Chondrocyte (in vitro differentiated cells): ENCODE results near the gene LRP3. TPM values are rescaled to one million over a fixed set of nuclear protein-coding genes. Genes with fewer than 3 reads are reported as not detected.

Experiments
- DNase-seq: peaks from one replicate; pipeline ENCODE4 v3.0.0; 2021; ENCODE audit warnings: mixed read lengths, low spot score
- H3K27ac Mint-ChIP-seq: one replicate; pipeline ENCODE4 v1.8.0; 2021; ENCODE audit warnings: mild to moderate bottlenecking, moderate library complexity, mixed read lengths; ENCODE audit not compliant: unreplicated experiment
- H3K27me3 Mint-ChIP-seq: 2 replicates; pipeline ENCODE4 v1.8.0; 2021; ENCODE audit warnings: low read depth, mixed read lengths
- H3K36me3 Mint-ChIP-seq: 2 replicates; pipeline ENCODE4 v1.8.0; 2021; ENCODE audit warnings: low read depth, mixed read lengths
- H3K4me1 Mint-ChIP-seq: 2 replicates; pipeline ENCODE4 v1.8.0; 2021; ENCODE audit warnings: low read depth, mild to moderate bottlenecking, mixed read lengths
- H3K4me3 Mint-ChIP-seq: one replicate; pipeline ENCODE4 v1.8.0; 2021; ENCODE audit warnings: mild to moderate bottlenecking, moderate library complexity, mixed read lengths; ENCODE audit not compliant: unreplicated experiment
- H3K9me3 Mint-ChIP-seq: 2 replicates; pipeline ENCODE4 v1.8.0; 2021; ENCODE audit warnings: low read depth, mixed read lengths
- total RNA-seq: library from RNA; stranded (reverse); gene quantifications from 3 replicates; pipeline ENCODE4 v1.2.1, GENCODE V29; 2021
- TF ChIP-seq, protein P1 (sequence below): fragments of 200-600 bp; sonication (generic); IDR thresholded peaks from 2 replicates; pipeline ENCODE4 v1.5.0; 2021; ENCODE audit warnings: antibody characterized with exemption, mild to moderate bottlenecking, moderate library complexity

LRP3 gene
- total RNA-seq, 1 donor from 2014 or later: 33.2 TPM

DNA sequence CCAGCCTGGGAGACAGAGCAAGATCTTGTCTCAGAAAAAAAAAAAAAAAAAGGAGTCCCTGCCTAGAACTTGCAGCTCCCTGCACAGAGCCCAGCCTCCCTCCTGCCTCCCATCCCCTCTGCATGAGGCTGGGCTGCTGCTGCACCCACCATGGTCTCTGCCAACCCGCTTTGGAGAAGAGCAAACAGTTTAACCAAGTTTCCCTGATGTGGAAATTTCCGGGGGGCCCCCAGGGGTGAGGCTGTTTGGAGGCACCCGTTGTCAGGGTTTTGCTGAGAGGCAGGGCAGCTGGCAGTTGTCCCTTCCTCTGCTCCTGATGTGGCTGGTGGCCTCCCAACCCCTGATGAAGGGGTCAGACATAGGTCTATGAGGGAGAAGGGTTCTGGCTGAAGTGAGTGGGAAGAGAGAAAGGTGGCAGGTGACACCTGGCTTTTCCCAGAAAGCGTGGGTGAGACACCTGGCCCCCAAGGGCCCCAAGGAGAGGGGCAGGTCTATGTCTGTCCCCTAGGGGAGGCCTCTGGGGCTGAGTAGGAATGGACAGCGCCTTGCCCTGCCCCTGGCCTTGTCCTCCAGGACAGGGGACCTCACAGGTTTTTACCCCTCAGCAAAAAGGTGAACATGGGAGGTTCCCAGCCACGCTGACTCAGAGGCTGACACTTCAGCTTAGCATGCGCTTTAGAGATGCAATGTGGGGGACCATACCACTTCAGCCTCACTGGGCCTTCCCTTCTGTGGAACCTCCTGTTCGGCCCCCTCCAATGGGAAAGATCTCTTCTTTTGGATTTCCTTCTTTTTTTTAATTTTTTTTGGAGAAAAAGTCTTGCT is 5.5 kb downstream of the LRP3 start:
- DNase-seq: no peak
- peaks cover 8% of the 10 kb centered on the region for H3K36me3 Mint-ChIP-seq
- peaks cover 8% of the 10 kb centered on the region for H3K4me1 Mint-ChIP-seq

GRCh38 chr19:33201473-33201872 is 7.3 kb downstream of the LRP3 start:
- no peaks in the 10 kb centered on the region for H3K4me1 Mint-ChIP-seq
- DNase-seq: no peak
- no peak overlapping the region for H3K4me3 Mint-ChIP-seq
- TF ChIP-seq, protein P1, sequence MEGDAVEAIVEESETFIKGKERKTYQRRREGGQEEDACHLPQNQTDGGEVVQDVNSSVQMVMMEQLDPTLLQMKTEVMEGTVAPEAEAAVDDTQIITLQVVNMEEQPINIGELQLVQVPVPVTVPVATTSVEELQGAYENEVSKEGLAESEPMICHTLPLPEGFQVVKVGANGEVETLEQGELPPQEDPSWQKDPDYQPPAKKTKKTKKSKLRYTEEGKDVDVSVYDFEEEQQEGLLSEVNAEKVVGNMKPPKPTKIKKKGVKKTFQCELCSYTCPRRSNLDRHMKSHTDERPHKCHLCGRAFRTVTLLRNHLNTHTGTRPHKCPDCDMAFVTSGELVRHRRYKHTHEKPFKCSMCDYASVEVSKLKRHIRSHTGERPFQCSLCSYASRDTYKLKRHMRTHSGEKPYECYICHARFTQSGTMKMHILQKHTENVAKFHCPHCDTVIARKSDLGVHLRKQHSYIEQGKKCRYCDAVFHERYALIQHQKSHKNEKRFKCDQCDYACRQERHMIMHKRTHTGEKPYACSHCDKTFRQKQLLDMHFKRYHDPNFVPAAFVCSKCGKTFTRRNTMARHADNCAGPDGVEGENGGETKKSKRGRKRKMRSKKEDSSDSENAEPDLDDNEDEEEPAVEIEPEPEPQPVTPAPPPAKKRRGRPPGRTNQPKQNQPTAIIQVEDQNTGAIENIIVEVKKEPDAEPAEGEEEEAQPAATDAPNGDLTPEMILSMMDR: no peak
- H3K9me3 Mint-ChIP-seq: no peaks in the 10 kb centered on the region
- H3K27ac Mint-ChIP-seq: no peak overlapping the region
- no peaks in the 10 kb centered on the region for H3K27me3 Mint-ChIP-seq
- peaks cover 8% of the 10 kb centered on the region for H3K36me3 Mint-ChIP-seq

More for the DNA sequence above, 5.5 kb downstream of the LRP3 start:
- TF ChIP-seq, protein P1: no peak
- Mint-ChIP-seq H3K9me3 (no peaks in the 10 kb centered on the region), H3K27ac (no peak overlapping the region), H3K27me3 (no peaks in the 10 kb centered on the region), H3K4me3 (no peak overlapping the region)

- H3K36me3 Mint-ChIP-seq: peaks cover 8% of the 10 kb centered on the region
- no peaks in the 10 kb centered on the region for H3K27me3 Mint-ChIP-seq
- TF ChIP-seq, protein P1: no peak
- no peaks in the 10 kb centered on the region for H3K9me3 Mint-ChIP-seq
- H3K4me3 Mint-ChIP-seq: no peak overlapping the region
- H3K4me1 Mint-ChIP-seq: no peaks in the 10 kb centered on the region
- DNase-seq: no peak
- H3K27ac Mint-ChIP-seq: no peak overlapping the region
Measured at GRCh38 chr19:33201886-33202545, 7.9 kb downstream of the LRP3 start.

DNA sequence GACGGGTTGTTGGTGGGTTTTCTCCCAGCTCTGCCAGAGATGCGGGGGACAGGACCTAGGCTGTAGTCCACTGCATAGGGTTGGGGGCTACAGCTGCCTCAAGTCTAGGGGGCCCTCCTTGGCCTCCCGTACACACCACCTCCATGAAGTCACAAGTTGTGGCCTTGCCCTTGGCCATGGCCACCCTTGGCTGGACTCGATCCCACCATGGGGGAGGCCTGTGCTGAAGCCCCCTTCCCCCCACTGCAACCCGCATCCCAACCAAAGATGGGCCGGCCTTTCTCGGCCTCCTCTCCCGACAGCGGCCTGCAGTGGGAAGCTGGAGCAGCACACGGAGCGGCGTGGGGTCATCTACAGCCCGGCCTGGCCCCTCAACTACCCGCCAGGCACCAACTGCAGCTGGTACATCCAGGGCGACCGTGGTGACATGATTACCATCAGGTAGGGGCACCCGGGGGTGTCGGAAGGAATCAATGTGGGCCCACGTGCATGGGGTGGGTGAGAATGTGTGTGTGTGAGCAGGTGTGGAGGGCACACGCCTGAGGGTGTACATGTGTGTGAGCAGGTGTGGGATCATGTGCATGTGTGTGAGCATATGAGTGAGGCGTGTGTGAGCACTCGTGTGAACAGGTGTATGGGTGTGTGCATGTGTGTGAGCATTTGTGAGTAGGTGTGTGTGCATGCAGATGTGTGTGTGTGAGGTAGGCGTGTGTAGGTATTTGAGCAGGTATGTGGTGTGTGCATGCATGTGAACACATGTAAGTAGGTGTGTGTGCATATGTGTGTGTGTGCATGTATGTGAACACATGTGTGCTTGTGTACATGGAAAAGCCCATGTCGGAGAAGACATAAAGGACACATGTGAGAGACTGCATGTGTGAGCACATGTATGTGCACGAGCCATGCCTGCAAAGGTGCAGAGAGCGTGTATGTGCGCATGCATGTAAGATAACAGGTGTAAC is 8.7 kb downstream of the LRP3 start:
- no peaks in the 10 kb centered on the region for H3K9me3 Mint-ChIP-seq
- H3K36me3 Mint-ChIP-seq: peaks cover 8% of the 10 kb centered on the region
- no peak overlapping the region for H3K27ac Mint-ChIP-seq
- H3K4me1 Mint-ChIP-seq: no peaks in the 10 kb centered on the region
- TF ChIP-seq, protein P1: no peak
- no peaks in the 10 kb centered on the region for H3K27me3 Mint-ChIP-seq
- H3K4me3 Mint-ChIP-seq: no peak overlapping the region
- DNase-seq: no peak

GRCh38 chr19:33203529-33203928 is 9.4 kb downstream of the LRP3 start:
- H3K4me3 Mint-ChIP-seq: no peak overlapping the region
- peak; percentile 81 for DNase-seq
- TF ChIP-seq, protein P1: no peak

More at GRCh38 chr19:33203529-33203928, 9.4 kb downstream of the LRP3 start:
- no peaks in the 10 kb centered on the region for H3K9me3 Mint-ChIP-seq
- H3K4me1 Mint-ChIP-seq: no peaks in the 10 kb centered on the region
- H3K27me3 Mint-ChIP-seq: no peaks in the 10 kb centered on the region
- H3K27ac Mint-ChIP-seq: no peak overlapping the region
- peaks cover 8% of the 10 kb centered on the region for H3K36me3 Mint-ChIP-seq
